Lung (tissue), 12 donors: ENCODE measurements around the gene TRAF3. TPM values are rescaled to one million over a fixed set of nuclear protein-coding genes. Genes with fewer than 3 reads are reported as not detected.

Experiments used
- ATAC-seq: fragments of 200-7000 bp; cut with Tn5 transposase; one replicate; pipeline ENCODE4 v1.9.1; 2020; ENCODE audit warnings: moderate number of reproducible peaks; ENCODE audit not compliant: insufficient read depth, low FRiP score
- DNase-seq, 3 donors: peaks; one replicate each; pipeline ENCODE4 v3.0.0-alpha.2; 2013 to 2017
- H3K27ac ChIP-seq, 2 donors: one replicate each; pipeline ENCODE4 v1.5.1; 2013; ENCODE audit warnings: mild to moderate bottlenecking in 2 of 2, moderate library complexity in 2 of 2, control low read depth in 1 of 2, inconsistent platforms in 1 of 2, low read depth in 1 of 2, low read length in 1 of 2
- H3K27me3 ChIP-seq, 3 donors: one replicate each; pipeline ENCODE4 v1.5.1; 2013; ENCODE audit warnings: low read length in 2 of 3; ENCODE audit not compliant: control insufficient read depth in 3 of 3, insufficient read depth in 3 of 3
- H3K36me3 ChIP-seq, 4 donors: one replicate each; pipeline ENCODE4 v1.5.1; 2013; ENCODE audit warnings: low read length in 4 of 4, mild to moderate bottlenecking in 1 of 4, moderate library complexity in 1 of 4; ENCODE audit not compliant: control insufficient read depth in 4 of 4, insufficient read depth in 4 of 4
- H3K4me1 ChIP-seq, 5 donors: one replicate each; pipeline ENCODE4 v1.5.1; 2013; ENCODE audit warnings: low read length in 5 of 5, mild to moderate bottlenecking in 2 of 5, moderate library complexity in 1 of 5; ENCODE audit not compliant: control insufficient read depth in 5 of 5, insufficient read depth in 5 of 5
- H3K4me3 ChIP-seq: one replicate; pipeline ENCODE4 v1.5.1; 2013; ENCODE audit warnings: mild to moderate bottlenecking, control low read depth, moderate library complexity
- H3K9ac ChIP-seq, 2 donors: one replicate each; pipeline ENCODE4 v1.5.1; 2013; ENCODE audit warnings: low read length in 2 of 2, control low read depth in 1 of 2; ENCODE audit not compliant: insufficient read depth in 1 of 2
- H3K9me3 ChIP-seq, 4 donors: one replicate each; pipeline ENCODE4 v1.5.1; 2013; ENCODE audit warnings: low read length in 3 of 4, mild to moderate bottlenecking in 1 of 4, moderate library complexity in 1 of 4; ENCODE audit not compliant: control insufficient read depth in 4 of 4, insufficient read depth in 3 of 4
- WGBS, 2 donors: extraction: QIAGEN DNeasy Blood & Tissue Kit; methylation state at CpG; one replicate each; pipeline ENCODE4 v1.1.7; 2013; 5-methylcytosine and 5-hydroxymethylcytosine counted together
- polyA plus RNA-seq, 2 donors: library from polyadenylated mRNA; stranded (reverse); fragments of 200-250 nt; gene quantifications; one replicate each; pipeline ENCODE4 v1.2.1, GENCODE V29; 2013
- total RNA-seq, 2 donors: library from RNA; depleted of rRNA in 1 of 2; stranded (reverse); fragments of >200 nt in 1 of 2; gene quantifications; one replicate each; pipeline ENCODE4 v1.2.1, GENCODE V29; 2014 to 2021
- TF ChIP-seq, protein P1 (sequence below): IDR thresholded peaks from 2 replicates; pipeline ENCODE4 v1.5.1; 2012; ENCODE audit warnings: mild to moderate bottlenecking; ENCODE audit errors: control extremely low read depth, extremely low read depth
- donor health status: control.
- donor health status: control.
- donor health status: Bipolar disorder and iron deficiency.
- donor health status: healthy.
- donor health status: DM: yes; HTN: yes; CAD: no.

The TRAF3 gene
- total and polyA plus RNA-seq, 4 donors, result 5.7 to 25.5 (median 18.7) TPM

DNA sequence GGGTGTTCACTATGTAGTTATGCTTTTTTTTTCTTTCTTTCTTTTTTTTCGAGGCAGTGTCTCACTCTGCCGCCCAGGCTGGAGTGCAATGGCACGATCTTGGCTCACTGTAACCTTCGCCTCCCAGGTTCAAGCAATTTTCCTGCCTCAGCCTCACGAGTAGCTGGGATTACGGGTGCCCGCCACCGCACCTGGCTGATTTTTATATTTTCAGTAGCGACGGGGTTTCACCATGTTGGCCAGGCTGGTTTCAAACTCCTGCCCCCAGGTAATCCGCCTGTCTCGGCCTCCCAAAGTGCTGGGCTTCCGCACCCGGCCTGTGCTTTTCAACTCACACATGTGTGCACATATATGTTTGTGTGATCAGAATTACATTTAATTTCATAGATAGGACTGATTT lies 106.3 kb downstream of the TRAF3 start:
- Histone ChIP-seq H3K9me3 (no peaks in the 10 kb centered on the region), H3K9ac (no peak overlapping the region), H3K36me3 (peaks cover 0 to 17% (median 3%) of the 10 kb centered on the region in 4 donors), H3K27ac (no peak overlapping the region), H3K27me3 (no peaks in the 10 kb centered on the region), H3K4me3 (no peak overlapping the region), H3K4me1 (peaks cover 0 to 2% (median 0%) of the 10 kb centered on the region in 5 donors)
- ATAC-seq (no peak), DNase-seq (no peak)
- TF ChIP-seq, protein P1, sequence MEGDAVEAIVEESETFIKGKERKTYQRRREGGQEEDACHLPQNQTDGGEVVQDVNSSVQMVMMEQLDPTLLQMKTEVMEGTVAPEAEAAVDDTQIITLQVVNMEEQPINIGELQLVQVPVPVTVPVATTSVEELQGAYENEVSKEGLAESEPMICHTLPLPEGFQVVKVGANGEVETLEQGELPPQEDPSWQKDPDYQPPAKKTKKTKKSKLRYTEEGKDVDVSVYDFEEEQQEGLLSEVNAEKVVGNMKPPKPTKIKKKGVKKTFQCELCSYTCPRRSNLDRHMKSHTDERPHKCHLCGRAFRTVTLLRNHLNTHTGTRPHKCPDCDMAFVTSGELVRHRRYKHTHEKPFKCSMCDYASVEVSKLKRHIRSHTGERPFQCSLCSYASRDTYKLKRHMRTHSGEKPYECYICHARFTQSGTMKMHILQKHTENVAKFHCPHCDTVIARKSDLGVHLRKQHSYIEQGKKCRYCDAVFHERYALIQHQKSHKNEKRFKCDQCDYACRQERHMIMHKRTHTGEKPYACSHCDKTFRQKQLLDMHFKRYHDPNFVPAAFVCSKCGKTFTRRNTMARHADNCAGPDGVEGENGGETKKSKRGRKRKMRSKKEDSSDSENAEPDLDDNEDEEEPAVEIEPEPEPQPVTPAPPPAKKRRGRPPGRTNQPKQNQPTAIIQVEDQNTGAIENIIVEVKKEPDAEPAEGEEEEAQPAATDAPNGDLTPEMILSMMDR, result no peak
- WGBS, 2 donors, result 96 to 99% methylated on average over 14 of the region's 14 CpGs

DNA sequence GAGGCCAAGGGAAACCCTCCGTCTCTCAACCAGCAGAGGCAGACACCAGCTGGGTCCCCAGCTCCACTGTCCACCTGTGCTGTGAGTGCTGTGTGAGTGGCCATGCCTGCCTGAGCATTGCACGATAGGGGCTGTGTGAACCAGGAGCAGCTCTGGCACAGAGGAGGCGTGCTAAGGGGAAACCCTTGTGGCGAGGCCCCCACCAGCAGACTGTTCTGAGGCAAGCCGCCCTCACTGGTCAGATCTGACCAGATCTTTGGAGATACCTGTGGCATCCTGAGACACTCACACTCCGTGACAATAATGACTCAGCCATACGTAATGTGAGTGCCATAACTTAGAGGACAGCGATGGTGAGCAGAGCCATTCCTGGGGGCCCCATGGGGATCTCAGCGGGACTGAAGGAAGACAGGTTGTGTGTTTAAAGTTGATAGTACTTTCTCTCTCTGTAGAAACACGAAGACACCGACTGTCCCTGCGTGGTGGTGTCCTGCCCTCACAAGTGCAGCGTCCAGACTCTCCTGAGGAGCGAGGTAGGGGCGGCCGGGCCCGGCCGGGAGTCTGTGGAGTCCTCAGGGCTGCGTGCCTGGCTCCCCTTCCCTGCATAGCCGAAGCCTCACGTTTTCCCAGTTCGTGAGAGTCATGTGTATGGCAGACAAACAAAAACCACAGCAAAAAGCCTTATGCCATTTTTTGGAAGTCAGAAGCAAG lies 108.6 kb downstream of the TRAF3 start:
- no peak for ATAC-seq
- H3K9me3 ChIP-seq, result no peaks in the 10 kb centered on the region
- H3K27ac ChIP-seq, result no peak overlapping the region
- H3K36me3 ChIP-seq, result peaks cover 0 to 24% (median 9%) of the 10 kb centered on the region in 4 donors
- 97 to 99% methylated on average over 22 of the region's 22 CpGs for WGBS, 2 donors
- no peak for DNase-seq
- H3K9ac ChIP-seq, result no peak overlapping the region
- no peaks in the 10 kb centered on the region for H3K4me1 ChIP-seq
- TF ChIP-seq, protein P1, result no peak
- H3K27me3 ChIP-seq, result no peaks in the 10 kb centered on the region
- no peak overlapping the region for H3K4me3 ChIP-seq

- no peak overlapping the region for H3K4me3 ChIP-seq
- H3K4me1 ChIP-seq, result peaks cover 0 to 14% (median 0%) of the 10 kb centered on the region in 5 donors
- no peaks in the 10 kb centered on the region for H3K27me3 ChIP-seq
- H3K9me3 ChIP-seq, result no peaks in the 10 kb centered on the region
- H3K27ac ChIP-seq, result no peak overlapping the region
- TF ChIP-seq, protein P1, result no peak
- ATAC-seq, result no peak
- no peak overlapping the region for H3K9ac ChIP-seq
- 73 to 92% methylated on average over 1 of the region's 1 CpG for WGBS, 2 donors
- no peak for DNase-seq
- peaks cover 0 to 26% (median 9%) of the 10 kb centered on the region in 4 donors for H3K36me3 ChIP-seq
Measured at GRCh38 chr14:102888748-102889147, 111.5 kb downstream of the TRAF3 start.
